BLaER1 (cell line): ENCODE data around the gene ZIC4.
A peak's percentile ranks its signal among the peaks of the same experiment; 100 is the strongest.

Source experiments
- H3K27ac ChIP-seq: shearing (Covaris generic); formaldehyde crosslinking; 2 replicates; pipeline ENCODE4 v1.8.1; 2022
- H3K27me3 ChIP-seq: shearing (Covaris generic); formaldehyde crosslinking; 2 replicates; pipeline ENCODE4 v1.8.1; 2022
- H3K36me3 ChIP-seq: shearing (Covaris generic); formaldehyde crosslinking; 2 replicates; pipeline ENCODE4 v1.8.1; 2022
- H3K4me1 ChIP-seq: shearing (Covaris generic); formaldehyde crosslinking; 2 replicates; pipeline ENCODE4 v1.8.1; 2022
- H3K4me2 ChIP-seq: shearing (Covaris generic); formaldehyde crosslinking; 2 replicates; pipeline ENCODE4 v1.8.1; 2022
- H3K4me3 ChIP-seq: shearing (Covaris generic); formaldehyde crosslinking; 2 replicates; pipeline ENCODE4 v1.8.1; 2022
- H3K9ac ChIP-seq: shearing (Covaris generic); formaldehyde crosslinking; 2 replicates; pipeline ENCODE4 v1.8.1; 2022
- H3K9me3 ChIP-seq: shearing (Covaris generic); formaldehyde crosslinking; 2 replicates; pipeline ENCODE4 v1.8.1; 2022
- H4K20me1 ChIP-seq: shearing (Covaris generic); formaldehyde crosslinking; 2 replicates; pipeline ENCODE4 v1.8.1; 2022
- Cebpa-rat ChIP-seq: shearing (Covaris generic); IDR thresholded peaks from 2 replicates; pipeline ENCODE4 v1.8.1; 2022

Gene ZIC4

GRCh38 chr3:147411815-147412241, 5.5 kb upstream of the ZIC4 start:
- no peak overlapping the region for H3K4me2 ChIP-seq
- H3K36me3 ChIP-seq: no peaks in the 10 kb centered on the region
- H3K4me1 ChIP-seq: peaks cover 14% of the 10 kb centered on the region
- peaks cover 22% of the 10 kb centered on the region for H4K20me1 ChIP-seq
- no peak overlapping the region for H3K27ac ChIP-seq
- peaks cover 92% of the 10 kb centered on the region for H3K27me3 ChIP-seq
- no peak overlapping the region for H3K4me3 ChIP-seq
- H3K9me3 ChIP-seq: peaks cover 62% of the 10 kb centered on the region
- H3K9ac ChIP-seq: no peak overlapping the region
- TF ChIP-seq Cebpa-rat: no peak

- peaks cover 19% of the 10 kb centered on the region for H3K4me1 ChIP-seq
- TF ChIP-seq Cebpa-rat: no peak
- peak overlapping the region; percentile 56 for H3K4me3 ChIP-seq
- peaks cover 97% of the 10 kb centered on the region for H3K27me3 ChIP-seq
- H4K20me1 ChIP-seq: peaks cover 22% of the 10 kb centered on the region
- H3K36me3 ChIP-seq: no peaks in the 10 kb centered on the region
- peak overlapping the region; percentile 70 for H3K4me2 ChIP-seq
- H3K9ac ChIP-seq: no peak overlapping the region
- no peak overlapping the region for H3K27ac ChIP-seq
- peaks cover 62% of the 10 kb centered on the region for H3K9me3 ChIP-seq
Observed at GRCh38 chr3:147411238-147411814, 5.0 kb upstream of the ZIC4 start.

GRCh38 chr3:147410526-147411237, 4.3 kb upstream of the ZIC4 start:
- peak overlapping the region; percentile 70 for H3K4me2 ChIP-seq
- H3K27me3 ChIP-seq: peaks cover 98% of the 10 kb centered on the region
- peaks cover 62% of the 10 kb centered on the region for H3K9me3 ChIP-seq
- H3K4me1 ChIP-seq: peaks cover 25% of the 10 kb centered on the region
- H4K20me1 ChIP-seq: peaks cover 22% of the 10 kb centered on the region
- H3K27ac ChIP-seq: no peak overlapping the region
- no peak overlapping the region for H3K9ac ChIP-seq
- no peaks in the 10 kb centered on the region for H3K36me3 ChIP-seq
- TF ChIP-seq Cebpa-rat: no peak
- peak overlapping the region; percentile 56 for H3K4me3 ChIP-seq

GRCh38 chr3:147410116-147410525, 3.8 kb upstream of the ZIC4 start:
- Histone ChIP-seq H3K9ac (no peak overlapping the region), H3K4me1 (peaks cover 27% of the 10 kb centered on the region), H3K9me3 (peaks cover 62% of the 10 kb centered on the region), H3K4me2 (peak overlapping the region; percentile 70; the same call in 1 of the 2 replicates), H3K27me3 (peaks cover 98% of the 10 kb centered on the region), H3K4me3 (peak overlapping the region; percentile 56; the same call in 1 of the 2 replicates), H3K27ac (no peak overlapping the region), H3K36me3 (no peaks in the 10 kb centered on the region), H4K20me1 (peaks cover 22% of the 10 kb centered on the region)
- TF ChIP-seq Cebpa-rat: no peak

GRCh38 chr3:147409143-147410115, 3.1 kb upstream of the ZIC4 start, which contains the start of gene ZIC1:
ZIC1 (plus strand) TSS chr3:147409365; CDS start chr3:147410113, 748 bp downstream.
- Histone ChIP-seq H3K27me3 (peaks cover 99% of the 10 kb centered on the region), H3K27ac (no peak within 1 kb of the TSS), H3K4me3 (peak within 1 kb of the TSS; percentile 56; the same call in 1 of the 2 replicates), H4K20me1 (peaks cover 29% of the 10 kb centered on the region), H3K36me3 (no peaks in the 10 kb centered on the region), H3K9ac (no peak within 1 kb of the TSS), H3K9me3 (peaks cover 62% of the 10 kb centered on the region), H3K4me1 (peaks cover 27% of the 10 kb centered on the region), H3K4me2 (no peak within 1 kb of the TSS)
- TF ChIP-seq Cebpa-rat: no peak

GRCh38 chr3:147408188-147409100, 2.1 kb upstream of the ZIC4 start:
- no peak overlapping the region for H3K4me2 ChIP-seq
- H3K9me3 ChIP-seq: peaks cover 60% of the 10 kb centered on the region
- no peaks in the 10 kb centered on the region for H3K36me3 ChIP-seq
- TF ChIP-seq Cebpa-rat: no peak
- H3K4me1 ChIP-seq: peaks cover 27% of the 10 kb centered on the region
- H3K9ac ChIP-seq: no peak overlapping the region
- no peak overlapping the region for H3K27ac ChIP-seq
- no peak overlapping the region for H3K4me3 ChIP-seq
- H4K20me1 ChIP-seq: peaks cover 29% of the 10 kb centered on the region
- peaks cover 100% of the 10 kb centered on the region for H3K27me3 ChIP-seq

- peaks cover 52% of the 10 kb centered on the region for H3K9me3 ChIP-seq
- peaks cover 27% of the 10 kb centered on the region for H3K4me1 ChIP-seq
- no peak overlapping the region for H3K4me3 ChIP-seq
- peaks cover 22% of the 10 kb centered on the region; the same call in 1 of the 2 replicates for H4K20me1 ChIP-seq
- no peak overlapping the region for H3K27ac ChIP-seq
- TF ChIP-seq Cebpa-rat: no peak
- H3K36me3 ChIP-seq: no peaks in the 10 kb centered on the region
- H3K27me3 ChIP-seq: peaks cover 100% of the 10 kb centered on the region
- H3K4me2 ChIP-seq: peak overlapping the region; percentile 75; the same call in 1 of the 2 replicates
- no peak overlapping the region for H3K9ac ChIP-seq
Observed at GRCh38 chr3:147407498-147408187, 1.3 kb upstream of the ZIC4 start.

GRCh38 chr3:147407114-147407497, 763 bp upstream of the ZIC4 start:
- Histone ChIP-seq H3K36me3 (no peaks in the 10 kb centered on the region), H3K27ac (no peak overlapping the region), H4K20me1 (peaks cover 17% of the 10 kb centered on the region; the same call in 1 of the 2 replicates), H3K9ac (no peak overlapping the region), H3K4me2 (peak overlapping the region; percentile 75), H3K9me3 (peaks cover 46% of the 10 kb centered on the region), H3K4me1 (peaks cover 27% of the 10 kb centered on the region), H3K27me3 (peaks cover 100% of the 10 kb centered on the region), H3K4me3 (peak overlapping the region; percentile 25; the same call in 1 of the 2 replicates)
- no peak for TF ChIP-seq Cebpa-rat
